HL-60 (cell line): Measurements from ENCODE around the gene SLC39A2. TPM values are rescaled to one million over a fixed set of nuclear protein-coding genes. Genes with fewer than 3 reads are reported as not detected.

Experiments used
- DNase-seq, 2 experiments: peaks; one replicate each; pipeline ENCODE4 v3.0.0-alpha.2; 2010 to 2020; ENCODE audit warnings: low read depth in 1 of 2, low spot score in 1 of 2
- H3K27ac ChIP-seq: fragments of 250-450 bp; sonication (Bioruptor Pico); replicated peaks from 2 replicates; pipeline ENCODE4 v1.5.1; 2020; ENCODE audit warnings: mild to moderate bottlenecking, moderate library complexity
- H3K27me3 ChIP-seq: fragments of 250-450 bp; sonication (Bioruptor Pico); 2 replicates; pipeline ENCODE4 v1.5.1; 2021; ENCODE audit warnings: mild to moderate bottlenecking, moderate library complexity; ENCODE audit not compliant: insufficient read depth, poor library complexity, severe bottlenecking
- H3K4me3 ChIP-seq: replicated peaks from 2 replicates; pipeline ENCODE4 v1.5.1; 2011; ENCODE audit warnings: mild to moderate bottlenecking, control low read depth, low read length; ENCODE audit not compliant: insufficient read depth
- CTCF ChIP-seq: IDR thresholded peaks from one replicate; pipeline ENCODE4 v1.5.1; 2011; ENCODE audit warnings: low read length, control low read depth, inconsistent platforms; ENCODE audit not compliant: insufficient read depth
- GABPA ChIP-seq: IDR thresholded peaks from 2 replicates; pipeline ENCODE4 v1.6.1; 2012; ENCODE audit warnings: low read depth
- POLR2AphosphoS5 ChIP-seq: IDR thresholded peaks from 2 replicates; pipeline ENCODE4 v1.6.1; 2012; ENCODE audit warnings: low read depth
- REST ChIP-seq: IDR thresholded peaks from 2 replicates; pipeline ENCODE4 v1.6.1; 2012; ENCODE audit warnings: low read depth; ENCODE audit not compliant: insufficient replicate concordance
- SPI1 ChIP-seq: IDR thresholded peaks from 2 replicates; pipeline ENCODE4 v1.6.1; 2012; ENCODE audit warnings: low read depth, mild to moderate bottlenecking, borderline replicate concordance
- microRNA-seq: library from miRNA; unstranded; fragments of <30 nt; microRNA quantifications from one replicate; pipeline ENCODE4, GENCODE V29; 2018

Gene SLC39A2

GRCh38 chr14:21050597-21050996 lies 51.5 kb downstream of the SLC39A2 start:
- no peaks in the 10 kb centered on the region for H3K27me3 ChIP-seq
- no peak for TF ChIP-seq CTCF
- no peak for TF ChIP-seq GABPA
- no peak for TF ChIP-seq SPI1
- TF ChIP-seq REST: no peak
- no peak for TF ChIP-seq POLR2AphosphoS5
- DNase-seq: no peak
- H3K4me3 ChIP-seq: no peak overlapping the region
- H3K27ac ChIP-seq: no peak overlapping the region

Small RNA genes lying within 50 kb of the gene (microRNA-seq; reads per million reads assigned to microRNA genes)
- not detected for gene MIR6717
